Endothelial cell of umbilical vein (primary cell): Measurements from ENCODE around the gene HOXA2. TPM values are rescaled to one million over a fixed set of nuclear protein-coding genes. Genes with fewer than 3 reads are reported as not detected.

Source experiments
- BruUV-seq: library from RNA; stranded (reverse); fragments of 400-500 nt; replicated peaks from 2 replicates; lab custom pipeline; 2021; lab: Mats Ljungman, UMichigan
- CTCF ChIA-PET: fragments of 300-600, 350-600 bp; sonication (Branson Sonifier 250); formaldehyde crosslinking; loops from one replicate; lab custom pipeline; 2021; ENCODE audit warnings: antibody characterized with exemption, inconsistent platforms; lab: Charles Lee
- POLR2A ChIA-PET: fragments of 300-600, 350-600 bp; sonication (Branson Sonifier 250); formaldehyde crosslinking; loops from one replicate; lab custom pipeline; 2021; ENCODE audit warnings: antibody characterized with exemption, inconsistent platforms; lab: Charles Lee
- DNase-seq: peaks from one replicate; pipeline ENCODE4 v3.0.0-alpha.2; 2011; ENCODE audit warnings: low read depth, low spot score
- FAIRE-seq: peaks from 2 replicates; lab custom pipeline; 2011; peaks lifted over from hg19 to GRCh38; lab: Jason Lieb, UNC
- H2AFZ ChIP-seq: 2 replicates; pipeline ENCODE4 v1.6.0; 2012; ENCODE audit warnings: low read depth, low read length, control low read depth, inconsistent platforms
- H3K27ac ChIP-seq: 2 replicates; pipeline ENCODE4 v1.5.1; 2011; ENCODE audit warnings: low read depth, mild to moderate bottlenecking, control low read depth, low read length, moderate library complexity; ENCODE audit not compliant: insufficient read depth
- H3K27me3 ChIP-seq, 2 experiments: 2 replicates each; pipeline versions ENCODE4 v1.6.0 to v1.6.1; 2011; ENCODE audit warnings: low read length in 2 of 2, mixed read lengths in 1 of 2; ENCODE audit not compliant: control insufficient read depth in 2 of 2, insufficient read depth in 2 of 2
- H3K36me3 ChIP-seq, 2 experiments: 2 replicates in 1 of 2; 3 replicates in 1 of 2; pipeline ENCODE4 v1.5.1; 2011; ENCODE audit warnings: low read length in 2 of 2, mild to moderate bottlenecking in 1 of 2, moderate library complexity in 1 of 2; ENCODE audit not compliant: control insufficient read depth in 2 of 2, insufficient read depth in 2 of 2; ENCODE audit errors: extremely low read depth in 1 of 2
- H3K4me1 ChIP-seq: 3 replicates; pipeline ENCODE4 v1.5.1; 2011; ENCODE audit warnings: mild to moderate bottlenecking, low read length; ENCODE audit not compliant: control insufficient read depth, insufficient read depth; ENCODE audit errors: extremely low read depth
- H3K4me2 ChIP-seq: 2 replicates; pipeline ENCODE4 v1.6.1; 2011; ENCODE audit warnings: low read length, control low read depth, mixed read lengths; ENCODE audit not compliant: insufficient read depth
- H3K4me3 ChIP-seq, 3 experiments: fragments of 200-600 bp in 1 of 3; sonication (generic), shearing (Covaris generic) in 1 of 3; replicated peaks in 1 of 3; 2 replicates each; pipeline ENCODE4 v1.5.1; 2011 to 2016; ENCODE audit warnings: control low read depth in 3 of 3, low read length in 3 of 3, mild to moderate bottlenecking in 2 of 3, inconsistent platforms in 1 of 3, low read depth in 1 of 3, moderate library complexity in 1 of 3; ENCODE audit not compliant: insufficient read depth in 1 of 3
- H3K79me2 ChIP-seq: 2 replicates; pipeline ENCODE4 v1.6.0; 2012; ENCODE audit warnings: low read length, inconsistent platforms; ENCODE audit not compliant: control insufficient read depth, insufficient read depth
- H3K9ac ChIP-seq: replicated peaks from 2 replicates; pipeline ENCODE3; 2011; ENCODE audit warnings: low read length, control low read depth; ENCODE audit not compliant: insufficient read depth; ENCODE audit errors: extremely low read depth
- H3K9me1 ChIP-seq: replicated peaks from 3 replicates; pipeline ENCODE4 v1.6.0; 2011; ENCODE audit warnings: mild to moderate bottlenecking, low read length; ENCODE audit not compliant: control insufficient read depth, insufficient read depth; ENCODE audit errors: extremely low read depth
- H3K9me3 ChIP-seq: replicated peaks from 2 replicates; pipeline ENCODE4 v1.5.1; 2012; ENCODE audit warnings: low read length, inconsistent platforms; ENCODE audit not compliant: control insufficient read depth, insufficient read depth
- H4K20me1 ChIP-seq: replicated peaks from 2 replicates; pipeline ENCODE3; 2011; ENCODE audit warnings: mild to moderate bottlenecking, low read length; ENCODE audit not compliant: control insufficient read depth, insufficient read depth; ENCODE audit errors: extremely low read depth
- EZH2 ChIP-seq: IDR thresholded peaks from 2 replicates; pipeline ENCODE4 v1.6.1; 2012; ENCODE audit warnings: borderline replicate concordance, low read depth, mild to moderate bottlenecking, moderate library complexity, low read length, inconsistent platforms; ENCODE audit not compliant: severe bottlenecking
- FOS ChIP-seq: IDR thresholded peaks from 2 replicates; pipeline ENCODE4 v1.6.1; 2011; ENCODE audit warnings: mild to moderate bottlenecking, low read length, moderate library complexity, borderline replicate concordance; ENCODE audit not compliant: insufficient read depth
- GATA2 ChIP-seq: IDR thresholded peaks from 2 replicates; pipeline ENCODE4 v1.7.0; 2011; ENCODE audit warnings: low read depth, mild to moderate bottlenecking, moderate library complexity, mixed read lengths, low read length; ENCODE audit not compliant: insufficient read length, insufficient read depth
- JUN ChIP-seq: IDR thresholded peaks from 2 replicates; pipeline ENCODE4 v1.6.1; 2011; ENCODE audit warnings: borderline replicate concordance, low read depth; ENCODE audit not compliant: insufficient read length, insufficient read depth
- POLR2A ChIP-seq: IDR thresholded peaks from 2 replicates; pipeline ENCODE4 v1.6.1; 2012; ENCODE audit warnings: low read depth, mild to moderate bottlenecking, control low read depth, low read length
- POLR2AphosphoS5 ChIP-seq: IDR thresholded peaks from 2 replicates; pipeline ENCODE4 v1.6.1; 2012; ENCODE audit warnings: low read depth, mild to moderate bottlenecking, control low read depth, low read length, moderate library complexity; ENCODE audit not compliant: insufficient read depth
- dilution Hi-C: fragments of 300-500 bp; cut with MboI; formaldehyde crosslinking; loops from one replicate; pipeline ENCODE4 v1.15.0; 2019; ENCODE audit warnings: low sequenced_read_pairs; ENCODE audit not compliant: extremely low pct_ligation_motif_present
- intact Hi-C: fragments of 100-400 bp; cut with micrococcal nuclease; formaldehyde crosslinking; loops from one replicate; pipeline ENCODE4 v1.10.0; 2022
- polyA plus RNA-seq, 4 experiments: library from polyadenylated mRNA; depleted of rRNA in 3 of 4; stranded (reverse) in 3 of 4; unstranded in 1 of 4; fragments of >200 nt; gene quantifications; 2 replicates each; pipeline versions ENCODE4 v1.2.1 to v1.2.3, GENCODE V29; 2011 to 2012; ENCODE audit warnings: missing spikeins in 1 of 4
- total RNA-seq: library from RNA; stranded (reverse); gene quantifications from 2 replicates; pipeline ENCODE4 v1.2.3, GENCODE V29; 2021
- TF ChIP-seq, protein P1 (sequence below), 2 donors: IDR thresholded peaks; 1 replicate in 1 of 2; 2 replicates in 1 of 2; pipeline ENCODE4 v1.5.1; 2011; ENCODE audit warnings: low read length in 2 of 2, mild to moderate bottlenecking in 2 of 2, moderate library complexity in 2 of 2, control low read depth in 1 of 2, inconsistent platforms in 1 of 2, low read depth in 1 of 2; ENCODE audit not compliant: insufficient read depth in 1 of 2; ENCODE audit errors: extremely low read depth in 1 of 2

Gene HOXA2
- total and polyA plus RNA-seq, 2 donors (not counting 3 experiments of a cell fraction or from before 2014, with no cell fraction given), result 1.6 to 2.3 TPM

DNA sequence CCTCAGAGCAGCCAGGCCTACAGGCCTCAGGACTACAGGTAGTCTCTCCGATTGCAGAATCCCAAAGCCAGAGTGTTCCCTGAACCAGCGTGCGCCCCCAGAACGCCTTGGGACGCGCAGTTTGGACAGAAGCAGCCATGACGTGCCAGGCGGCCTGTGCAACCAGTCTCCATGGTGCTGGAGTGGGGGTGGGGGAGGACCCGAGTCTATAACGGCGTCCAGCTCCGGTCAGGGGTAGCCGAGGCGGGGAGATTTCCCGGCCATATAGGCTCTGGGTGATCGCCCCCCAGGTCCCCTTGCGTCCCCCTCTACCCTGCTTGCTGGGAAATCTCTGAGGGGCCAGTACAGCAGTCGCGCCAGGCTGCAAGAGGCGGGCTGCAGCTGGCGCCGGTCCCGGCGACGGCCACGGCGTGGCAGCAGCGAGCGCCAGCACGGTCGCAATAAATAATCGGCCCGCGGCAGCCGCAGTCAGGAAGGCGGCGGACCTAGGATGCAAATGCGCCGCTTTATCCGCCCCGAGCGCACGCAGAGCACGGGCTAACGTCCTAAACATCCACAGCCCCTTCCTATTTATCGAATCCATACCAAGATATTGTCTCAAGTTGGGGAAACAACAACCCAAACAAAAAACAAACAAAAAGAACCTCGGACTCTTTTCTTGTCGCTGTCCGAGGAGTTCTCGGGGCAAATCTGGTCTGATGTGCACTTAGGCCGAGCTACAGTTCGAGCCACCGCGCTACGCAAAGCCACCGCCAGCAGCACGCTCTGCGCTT, 48.3 kb upstream of the HOXA2 start:
- intact Hi-C loops, result loop anchor here (1.0 to 2.0 kb wide), 2 partner anchors 9 to 14 kb away; partner anchors contain the start of gene HOXA9
- Histone ChIP-seq H3K4me1 (peaks cover 75% of the 10 kb centered on the region), H3K9me1 (no peaks in the 10 kb centered on the region), H3K36me3 (peaks cover 0 to 2% of the 10 kb centered on the region in 2 experiments), H3K9me3 (no peaks in the 10 kb centered on the region), H3K27me3 (no peaks in the 10 kb centered on the region), H4K20me1 (no peaks in the 10 kb centered on the region), H3K4me3 (peak overlapping the region; percentile 54 to 85 (median 55)), H3K9ac (peak overlapping the region; percentile 78), H3K4me2 (peak overlapping the region; percentile 92), H2AFZ (no peak overlapping the region), H3K79me2 (peaks cover 98% of the 10 kb centered on the region), H3K27ac (peak overlapping the region; percentile 96)
- ChIA-PET POLR2A (interaction anchor here (1.0 to 2.6 kb wide), 6 partner anchors 10 to 468 kb away, joined by 3 to 8 read pairs (median 4); partner anchors contain the start of gene HOXA9), CTCF (interaction anchor here (1.0 to 5.6 kb wide), 18 partner anchors 8 to 781 kb away, joined by 3 to 83 read pairs (median 5); partner anchors contain the start of genes HOXA4 and HOXA9)
- BruUV-seq, result no TSS peak
- TF ChIP-seq JUN (no peak), POLR2A (peak; percentile 86), POLR2AphosphoS5 (peak; percentile 81), GATA2 (no peak), EZH2 (no peak), FOS (no peak)
- TF ChIP-seq, protein P1, sequence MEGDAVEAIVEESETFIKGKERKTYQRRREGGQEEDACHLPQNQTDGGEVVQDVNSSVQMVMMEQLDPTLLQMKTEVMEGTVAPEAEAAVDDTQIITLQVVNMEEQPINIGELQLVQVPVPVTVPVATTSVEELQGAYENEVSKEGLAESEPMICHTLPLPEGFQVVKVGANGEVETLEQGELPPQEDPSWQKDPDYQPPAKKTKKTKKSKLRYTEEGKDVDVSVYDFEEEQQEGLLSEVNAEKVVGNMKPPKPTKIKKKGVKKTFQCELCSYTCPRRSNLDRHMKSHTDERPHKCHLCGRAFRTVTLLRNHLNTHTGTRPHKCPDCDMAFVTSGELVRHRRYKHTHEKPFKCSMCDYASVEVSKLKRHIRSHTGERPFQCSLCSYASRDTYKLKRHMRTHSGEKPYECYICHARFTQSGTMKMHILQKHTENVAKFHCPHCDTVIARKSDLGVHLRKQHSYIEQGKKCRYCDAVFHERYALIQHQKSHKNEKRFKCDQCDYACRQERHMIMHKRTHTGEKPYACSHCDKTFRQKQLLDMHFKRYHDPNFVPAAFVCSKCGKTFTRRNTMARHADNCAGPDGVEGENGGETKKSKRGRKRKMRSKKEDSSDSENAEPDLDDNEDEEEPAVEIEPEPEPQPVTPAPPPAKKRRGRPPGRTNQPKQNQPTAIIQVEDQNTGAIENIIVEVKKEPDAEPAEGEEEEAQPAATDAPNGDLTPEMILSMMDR (IDR thresholded peaks at IDR 0.05; ENCODE audit: extremely low read depth in 1 of 2, insufficient read depth in 1 of 2, low read depth in 1 of 2, low read length in 2 of 2), result peak; percentile 81 to 89
- DNase-seq (peak; percentile 91), FAIRE-seq (peak; percentile 74)
- dilution Hi-C loops, result loop anchor here (25.0 kb wide), 1 partner anchor 963 kb away; no protein-coding TSS in a partner anchor
